GM21619 (cell line): ENCODE results near the gene DCST1.

ENCODE experiments used
- ATAC-seq: cut with Tn5 transposase; IDR thresholded peaks from one replicate; pipeline ENCODE4 v1.9.1; 2021; ENCODE audit not compliant: unreplicated experiment

Gene DCST1

GRCh38 chr1:155000726-155001424, 32.7 kb upstream of the DCST1 start:
- ATAC-seq: peak; percentile 36

DNA sequence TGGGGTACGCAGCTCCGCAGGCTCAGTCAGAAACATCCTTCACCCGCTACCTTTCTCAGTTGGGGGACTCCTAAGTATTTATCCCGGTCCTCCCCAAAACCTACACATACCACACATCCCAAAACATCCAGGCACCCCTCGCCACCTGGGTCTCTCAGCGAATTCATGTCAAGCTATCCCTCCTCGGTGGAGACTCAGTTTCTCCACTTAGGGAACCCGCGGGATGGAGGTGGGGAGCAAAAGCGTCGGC, 32.3 kb upstream of the DCST1 start:
- no peak for ATAC-seq

GRCh38 chr1:155001675-155002463, 31.8 kb upstream of the DCST1 start:
- peak; percentile 44 for ATAC-seq

DNA sequence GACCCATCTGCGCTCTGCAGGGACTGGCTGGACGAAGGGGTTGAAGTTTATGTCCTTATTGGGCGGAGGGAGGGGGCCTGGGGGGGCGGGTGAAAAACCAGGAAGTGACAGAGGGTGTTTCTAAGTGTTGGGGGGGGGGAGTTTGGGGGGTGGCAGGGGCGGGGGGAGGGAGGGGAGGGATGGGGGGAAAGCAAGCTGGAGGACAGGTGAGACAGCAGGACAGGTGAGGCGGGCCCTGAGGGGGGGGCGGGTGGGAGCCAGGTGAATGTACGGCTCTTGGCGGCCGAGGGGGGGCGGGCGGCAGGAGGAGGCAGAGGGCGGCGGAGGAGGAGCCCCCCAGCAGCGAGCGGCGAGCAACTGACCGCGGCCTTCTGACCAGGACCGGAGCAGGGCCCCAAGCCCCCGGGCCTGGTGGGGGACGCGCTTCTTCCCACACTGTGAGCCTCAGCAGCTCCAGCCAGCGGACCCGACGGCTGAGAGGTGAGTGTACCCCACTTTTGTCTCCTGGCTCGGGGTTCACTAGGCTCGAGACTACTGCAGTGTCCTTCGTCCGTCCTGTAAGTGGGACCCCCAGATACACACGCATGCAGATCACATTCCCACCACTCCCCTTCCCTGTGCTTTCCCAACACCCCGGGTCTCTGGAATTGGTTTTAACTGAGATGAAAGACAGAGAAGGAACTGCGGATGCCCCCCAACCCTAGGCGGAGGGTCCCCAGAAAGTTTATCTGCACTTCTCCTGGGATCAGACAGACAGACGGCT, 31.0 kb upstream of the DCST1 start, which contains the start of gene ZBTB7B:
ZBTB7B (plus strand) TSS at position 339 of the 763 bp plus-strand sequence. CDS start 11,859 bp downstream, outside the sequence.
- ATAC-seq: no peak

DNA sequence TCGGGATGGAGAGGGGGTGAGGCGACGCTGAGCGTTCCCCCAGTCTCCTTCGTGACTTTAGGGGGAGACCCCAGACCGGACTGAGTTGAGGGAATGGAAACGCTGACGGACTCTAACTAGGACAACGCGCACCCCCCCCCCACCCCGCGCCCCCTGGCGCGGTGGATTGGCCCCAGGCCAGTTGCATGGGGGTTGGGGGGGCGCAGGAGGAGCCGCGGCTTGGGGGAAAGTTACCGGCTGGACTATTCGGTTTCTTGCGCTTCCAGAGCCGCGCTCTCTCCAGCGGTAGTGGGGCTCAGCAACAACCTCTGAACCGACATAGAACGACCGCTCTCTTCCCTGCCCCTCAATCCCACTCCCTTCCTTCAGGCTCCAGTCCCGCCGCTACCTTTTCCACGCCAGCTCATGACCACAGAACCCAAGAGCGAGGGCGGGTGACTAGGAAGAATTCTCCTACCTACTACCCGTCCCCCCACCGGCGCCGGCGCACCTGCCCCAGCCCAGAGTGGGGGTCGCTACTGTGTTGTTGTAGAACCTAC, 30.3 kb upstream of the DCST1 start:
- ATAC-seq: no peak

DNA sequence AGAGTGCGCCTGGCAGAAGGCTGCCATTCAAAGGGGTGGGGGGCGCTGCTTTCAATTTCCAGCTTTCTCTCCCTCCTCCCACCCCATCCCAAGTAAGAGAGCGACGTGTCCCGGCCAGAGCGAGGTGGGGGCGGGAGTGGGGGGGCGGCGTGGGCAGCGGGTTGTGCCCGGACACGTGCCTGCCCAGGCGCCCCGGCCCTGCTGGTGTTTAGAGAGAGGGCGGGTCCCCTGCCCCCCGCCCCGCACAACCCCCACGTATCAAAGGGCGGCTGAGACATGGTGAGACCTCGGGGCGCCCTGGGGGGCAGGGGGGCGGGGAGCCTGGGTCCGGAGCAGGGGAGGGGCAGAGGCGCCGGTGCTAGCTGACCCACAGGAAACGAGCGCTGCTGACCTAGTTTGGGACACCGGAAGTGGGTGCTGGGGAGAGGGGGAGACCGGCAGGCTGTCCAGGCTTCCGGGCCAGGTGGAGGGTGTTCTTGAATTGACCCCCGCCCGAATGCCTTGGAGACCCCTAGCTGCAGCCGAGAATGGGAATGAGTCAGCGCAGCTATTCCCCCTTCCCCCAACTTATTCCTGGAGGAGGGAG, 29.8 kb upstream of the DCST1 start:
- no peak for ATAC-seq

- ATAC-seq: no peak
These were observed 29.1 kb upstream of the DCST1 start for GRCh38 chr1:155004352-155005075.

DNA sequence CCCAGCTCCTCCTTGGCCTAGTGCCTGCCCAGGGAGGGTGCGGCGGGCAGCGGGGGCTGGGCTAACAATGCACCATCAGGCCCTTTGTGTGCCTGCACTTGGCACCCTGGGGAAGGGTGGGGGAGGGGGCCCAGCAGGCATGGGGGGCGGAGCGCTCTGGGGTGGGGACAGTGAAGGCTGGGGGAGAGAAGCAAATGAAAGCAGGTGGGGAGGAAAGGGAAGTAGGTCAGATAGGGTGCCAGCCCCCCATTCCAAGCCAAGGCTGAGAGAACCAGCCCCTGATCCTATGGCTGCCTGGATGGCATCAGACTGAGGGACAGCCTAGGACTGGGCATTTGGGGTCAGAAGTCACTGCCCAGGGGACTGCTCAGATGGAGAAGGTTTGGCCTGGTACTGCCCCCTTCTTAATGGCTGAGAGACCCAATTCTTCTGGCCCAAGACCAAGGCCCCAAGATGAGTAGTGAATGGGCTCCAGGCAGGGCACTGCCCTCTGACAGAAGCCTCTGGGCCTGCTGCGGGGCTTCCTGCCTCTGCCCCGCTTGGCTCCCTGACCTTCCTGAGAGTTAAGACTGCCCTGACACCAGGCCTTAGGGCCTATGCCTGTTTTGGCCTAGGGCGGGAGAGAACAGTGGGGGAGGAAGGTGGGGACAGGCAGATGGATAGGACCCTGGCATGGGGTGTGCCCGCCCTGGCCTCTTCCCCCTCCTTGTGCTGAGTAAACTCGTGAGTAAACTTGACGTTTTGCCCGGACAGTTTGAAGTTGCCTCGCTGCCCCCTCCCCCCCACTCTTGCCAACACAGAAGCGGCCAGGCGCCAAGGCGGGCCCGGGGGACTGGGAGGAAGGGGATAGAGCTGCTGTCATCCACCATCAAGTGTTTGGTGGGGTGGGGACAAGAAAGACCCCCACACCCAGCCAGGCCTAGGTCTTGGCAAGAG, 28.3 kb upstream of the DCST1 start:
- ATAC-seq: no peak

DNA sequence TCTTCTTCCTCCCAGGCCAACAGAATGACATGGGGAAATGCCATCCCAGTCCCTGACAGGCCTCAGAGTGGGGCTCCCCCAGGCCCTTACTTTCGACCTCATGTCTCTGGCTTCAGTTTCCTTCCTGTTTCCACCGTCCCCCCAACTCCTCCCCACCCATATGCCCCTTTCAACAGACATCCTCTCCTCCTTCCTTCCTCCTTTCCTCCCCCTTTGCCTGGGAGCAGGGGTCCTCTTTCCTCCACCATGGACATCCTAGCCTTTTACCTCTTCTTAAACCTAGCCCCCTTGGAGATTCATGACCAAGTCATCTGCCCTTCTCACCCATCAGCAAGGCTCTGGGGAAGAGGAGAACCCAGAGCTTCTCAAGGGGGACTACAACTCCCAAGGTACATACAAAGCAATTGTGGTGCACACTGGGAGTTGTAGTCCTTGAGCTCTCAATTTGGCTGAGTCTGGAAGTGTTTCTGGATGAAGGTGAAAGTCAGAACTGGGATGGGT, 27.0 kb upstream of the DCST1 start:
- ATAC-seq: no peak

DNA sequence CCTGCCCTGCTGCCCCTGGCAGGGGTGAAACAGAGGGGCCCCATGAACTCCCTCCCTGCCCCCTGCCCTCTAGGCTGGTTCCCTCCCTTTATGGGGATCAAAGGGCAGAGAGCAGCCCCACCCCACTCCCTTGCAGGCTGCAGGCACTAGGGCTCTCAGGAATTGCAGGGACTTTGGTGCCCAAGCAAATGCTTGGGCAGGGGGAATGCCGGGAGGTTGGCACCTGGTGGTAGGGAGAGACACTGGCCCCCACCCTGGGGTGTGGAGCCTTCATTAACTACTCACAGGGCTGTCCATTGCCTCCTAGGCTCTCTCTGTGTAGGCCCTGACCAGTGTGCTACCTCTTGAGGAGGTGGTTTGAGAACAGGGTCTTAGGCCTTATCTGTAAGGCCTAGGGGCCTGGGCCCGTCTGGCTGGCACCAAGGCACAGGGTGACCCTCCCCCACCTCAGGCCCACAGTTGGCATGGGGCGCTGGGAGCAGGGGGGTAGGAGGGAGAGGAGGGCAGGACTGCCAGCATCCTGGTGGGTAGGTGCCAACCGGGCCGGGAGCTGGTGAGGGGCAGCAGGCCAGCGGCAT, 26.3 kb upstream of the DCST1 start:
- no peak for ATAC-seq

DNA sequence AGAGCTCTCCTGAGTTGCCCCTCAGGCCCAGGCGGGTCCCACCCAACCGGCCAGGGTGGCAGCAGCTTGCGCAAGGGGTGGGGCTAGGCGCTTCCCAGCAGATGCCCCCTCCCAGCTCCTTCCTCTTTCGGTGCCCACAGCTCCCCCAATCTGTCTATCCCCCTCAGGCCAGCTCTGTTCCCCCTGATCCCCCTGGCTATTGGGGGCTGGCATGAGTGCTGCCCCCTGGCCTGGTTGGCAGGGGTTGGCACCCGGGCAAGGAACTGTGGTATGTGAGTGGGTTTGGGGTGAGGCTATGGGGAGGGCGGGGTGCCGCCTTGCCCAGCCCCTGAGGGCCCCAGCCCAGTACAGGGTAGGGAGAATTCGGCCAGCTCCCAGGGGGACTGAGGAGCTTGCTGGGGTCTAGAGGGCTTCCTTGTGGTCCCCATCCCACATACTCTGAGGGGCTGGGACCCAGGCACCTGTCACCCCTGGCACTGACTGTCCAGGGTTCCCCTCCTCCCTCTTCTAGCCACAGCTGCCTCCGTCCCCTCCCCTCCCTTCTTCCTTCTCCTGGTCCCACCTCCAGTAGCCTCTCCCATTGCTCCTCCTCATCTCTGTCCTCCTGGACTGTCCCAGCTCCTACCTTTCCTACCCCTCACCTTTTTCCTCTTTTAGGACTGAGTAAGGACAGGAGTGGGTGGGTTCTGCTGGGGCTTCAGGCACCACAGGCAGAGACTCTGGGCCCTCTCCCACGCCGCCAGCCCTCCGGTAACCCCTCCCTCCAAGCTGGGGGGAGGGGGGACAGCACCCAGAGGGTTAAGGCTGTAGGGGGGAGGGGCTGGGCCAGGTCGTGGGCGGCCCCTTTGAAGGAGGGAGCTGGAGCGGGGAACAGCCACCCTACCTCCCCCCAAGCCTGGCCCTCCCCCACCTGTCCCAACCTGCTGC, 25.3 kb upstream of the DCST1 start:
- ATAC-seq: no peak

GRCh38 chr1:155009221-155009711, 24.4 kb upstream of the DCST1 start:
- no peak for ATAC-seq

- no peak for ATAC-seq
These were observed 23.9 kb upstream of the DCST1 start for GRCh38 chr1:155009742-155010141.

DNA sequence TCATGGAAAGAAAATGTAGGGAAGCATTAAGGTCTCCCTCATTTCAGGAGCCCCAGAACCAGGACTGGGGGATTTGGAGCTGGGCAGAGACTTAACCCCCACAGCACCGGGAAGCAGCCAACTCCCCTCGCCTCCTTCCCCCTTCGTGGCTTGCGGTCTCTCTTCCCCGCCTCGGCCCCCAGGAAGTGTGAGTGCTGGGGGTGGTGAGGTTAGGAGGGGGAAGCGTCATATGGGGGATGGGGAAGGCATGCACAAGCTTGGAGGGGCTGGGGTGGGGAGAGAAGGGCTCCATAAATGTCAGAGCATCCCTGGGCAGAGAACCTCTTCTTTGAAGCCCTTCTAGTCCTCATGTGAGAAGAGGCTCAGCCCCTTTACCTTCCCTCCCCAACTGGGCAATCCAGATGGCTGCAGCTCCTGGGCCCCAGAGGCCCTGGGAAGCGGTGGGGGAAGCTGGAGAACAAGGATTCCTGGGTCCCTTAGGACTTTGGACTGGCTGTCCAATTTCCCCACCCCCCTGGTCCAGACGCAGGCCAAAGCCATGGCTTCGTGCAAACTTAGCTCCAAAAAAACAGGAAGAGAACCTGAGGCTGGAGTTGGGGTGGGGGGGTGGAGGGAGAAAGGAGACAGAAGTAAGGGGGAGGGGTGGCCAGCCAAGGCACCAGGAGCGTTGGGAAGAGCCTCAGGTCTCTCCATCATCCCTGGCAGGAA, 23.3 kb upstream of the DCST1 start:
- no peak for ATAC-seq

- ATAC-seq: no peak
These were observed 22.6 kb upstream of the DCST1 start for GRCh38 chr1:155011004-155011416.

GRCh38 chr1:155011437-155012025, 22.1 kb upstream of the DCST1 start:
- ATAC-seq: no peak
